CD14-positive monocyte (primary cell): ENCODE results near the gene PCDHGC4. TPM values are rescaled to one million over a fixed set of nuclear protein-coding genes. Genes with fewer than 3 reads are reported as not detected.

Experiments used
- DNase-seq, 3 donors: peaks; one replicate each; pipeline ENCODE4 v3.0.0-alpha.2; 2011 to 2022
- H2AFZ ChIP-seq: 2 replicates; pipeline ENCODE4 v1.6.0; 2012; ENCODE audit warnings: mild to moderate bottlenecking, low read depth, low read length, inconsistent platforms; ENCODE audit not compliant: insufficient read depth, poor library complexity, severe bottlenecking
- H3K27ac ChIP-seq, 2 donors: 1 replicate in 1 of 2; 2 replicates in 1 of 2; pipeline ENCODE4 v1.5.1; 2012 to 2013; ENCODE audit warnings: low read length in 2 of 2, control low read depth in 1 of 2, inconsistent platforms in 1 of 2, low read depth in 1 of 2, mild to moderate bottlenecking in 1 of 2
- H3K27me3 ChIP-seq, 2 donors: one replicate each; pipeline versions ENCODE4 v1.6.0 to v1.6.1; 2011 to 2013; ENCODE audit warnings: low read length in 2 of 2; ENCODE audit not compliant: control insufficient read depth in 2 of 2, insufficient read depth in 2 of 2
- H3K36me3 ChIP-seq, 2 donors: replicated peaks in 1 of 2; 1 replicate in 1 of 2; 2 replicates in 1 of 2; pipeline versions ENCODE4 v1.5.1 to v1.6.1; 2012 to 2013; ENCODE audit warnings: low read length in 2 of 2, control low read depth in 1 of 2, inconsistent platforms in 1 of 2, mild to moderate bottlenecking in 1 of 2; ENCODE audit not compliant: insufficient read depth in 2 of 2, control insufficient read depth in 1 of 2
- H3K4me1 ChIP-seq, 2 donors: 1 replicate in 1 of 2; 2 replicates in 1 of 2; pipeline versions ENCODE4 v1.5.1 to v1.6.1; 2012 to 2013; ENCODE audit warnings: low read length in 2 of 2, control low read depth in 1 of 2, inconsistent platforms in 1 of 2, mild to moderate bottlenecking in 1 of 2, moderate library complexity in 1 of 2; ENCODE audit not compliant: insufficient read depth in 2 of 2, control insufficient read depth in 1 of 2
- H3K4me2 ChIP-seq: replicated peaks from 2 replicates; pipeline ENCODE3; 2012; ENCODE audit warnings: low read length, moderate library complexity, mild to moderate bottlenecking; ENCODE audit not compliant: poor library complexity, severe bottlenecking; ENCODE audit errors: extremely low read depth
- H3K4me3 ChIP-seq, 3 experiments: fragments of 200-600 bp in 1 of 3; sonication (generic) in 1 of 3; replicated peaks in 1 of 3; 1 replicate in 2 of 3; 2 replicates in 1 of 3; pipeline ENCODE4 v1.5.1; 2011 to 2013; ENCODE audit warnings: low read length in 3 of 3, mild to moderate bottlenecking in 3 of 3, control low read depth in 2 of 3, low read depth in 2 of 3, inconsistent platforms in 1 of 3, moderate library complexity in 1 of 3
- H3K79me2 ChIP-seq: 2 replicates; pipeline ENCODE4 v1.6.0; 2012; ENCODE audit warnings: mild to moderate bottlenecking, control low read depth, inconsistent platforms, low read length, moderate library complexity; ENCODE audit not compliant: insufficient read depth
- H3K9ac ChIP-seq: 2 replicates; pipeline ENCODE4 v1.6.0; 2017; ENCODE audit warnings: low read length, mild to moderate bottlenecking; ENCODE audit not compliant: insufficient read depth, poor library complexity, severe bottlenecking
- H3K9me3 ChIP-seq, 2 donors: replicated peaks in 1 of 2; 1 replicate in 1 of 2; 2 replicates in 1 of 2; pipeline versions ENCODE4 v1.5.1 to v1.6.1; 2012 to 2013; ENCODE audit warnings: low read length in 2 of 2, control low read depth in 1 of 2; ENCODE audit not compliant: control insufficient read depth in 1 of 2, insufficient read depth in 1 of 2
- H4K20me1 ChIP-seq: 2 replicates; pipeline ENCODE4 v1.6.0; 2012; ENCODE audit warnings: mild to moderate bottlenecking, low read length, control low read depth, moderate library complexity; ENCODE audit not compliant: insufficient read depth
- H3K27ac Mint-ChIP-seq, 7 donors: one replicate each; pipeline ENCODE4 v1.8.0; 2020; ENCODE audit warnings: mild to moderate bottlenecking in 7 of 7, mixed read lengths in 7 of 7, moderate library complexity in 6 of 7, inconsistent platforms in 2 of 7
- H3K27me3 Mint-ChIP-seq, 3 donors: one replicate each; pipeline ENCODE4 v1.8.0; 2021 to 2022; ENCODE audit warnings: low read depth in 3 of 3, mild to moderate bottlenecking in 3 of 3, mixed read lengths in 3 of 3, moderate library complexity in 3 of 3, inconsistent platforms in 1 of 3
- H3K36me3 Mint-ChIP-seq, 2 donors: one replicate each; pipeline ENCODE4 v1.8.0; 2020; ENCODE audit warnings: mixed read lengths in 2 of 2, inconsistent platforms in 1 of 2, mild to moderate bottlenecking in 1 of 2
- H3K4me1 Mint-ChIP-seq: one replicate; pipeline ENCODE4 v1.8.0; 2020; ENCODE audit warnings: mild to moderate bottlenecking, mixed read lengths
- H3K4me3 Mint-ChIP-seq, 2 donors: one replicate each; pipeline ENCODE4 v1.8.0; 2020; ENCODE audit warnings: mild to moderate bottlenecking in 2 of 2, mixed read lengths in 2 of 2, moderate library complexity in 1 of 2
- H3K9me3 Mint-ChIP-seq, 7 donors: one replicate each; pipeline ENCODE4 v1.8.0; 2020 to 2022; ENCODE audit warnings: mixed read lengths in 7 of 7, mild to moderate bottlenecking in 6 of 7, moderate library complexity in 6 of 7, inconsistent platforms in 2 of 7
- WGBS: methylation state at CpG from one replicate; pipeline ENCODE4 v1.1.5; 2013; ENCODE audit warnings: missing lambda C conversion rate; ENCODE audit not compliant: insufficient coverage; 5-methylcytosine and 5-hydroxymethylcytosine counted together
- intact Hi-C, 2 donors: fragments of 100-400 bp; cut with micrococcal nuclease; formaldehyde crosslinking; loops; one replicate each; pipeline versions ENCODE4 v1.15.0 to v1.15.1; 2023
- polyA plus RNA-seq, 3 donors: library from polyadenylated mRNA; depleted of rRNA in 1 of 3; unstranded in 2 of 3; stranded (reverse) in 1 of 3; fragments of 300-500 nt in 2 of 3; fragments of >200 nt in 1 of 3; fragmentation: Illumina TruSeq in 2 of 3; gene quantifications; 1 replicate in 2 of 3; 2 replicates in 1 of 3; pipeline ENCODE4 v1.2.3, GENCODE V29; 2012 to 2021
- TF ChIP-seq, protein P1 (sequence below): fragments of 200-600 bp; IDR thresholded peaks from one replicate; pipeline ENCODE4 v1.8.0; 2022; ENCODE audit warnings: antibody characterized with exemption, mild to moderate bottlenecking

The PCDHGC4 gene
- polyA plus RNA-seq, 3 donors: not detected

DNA sequence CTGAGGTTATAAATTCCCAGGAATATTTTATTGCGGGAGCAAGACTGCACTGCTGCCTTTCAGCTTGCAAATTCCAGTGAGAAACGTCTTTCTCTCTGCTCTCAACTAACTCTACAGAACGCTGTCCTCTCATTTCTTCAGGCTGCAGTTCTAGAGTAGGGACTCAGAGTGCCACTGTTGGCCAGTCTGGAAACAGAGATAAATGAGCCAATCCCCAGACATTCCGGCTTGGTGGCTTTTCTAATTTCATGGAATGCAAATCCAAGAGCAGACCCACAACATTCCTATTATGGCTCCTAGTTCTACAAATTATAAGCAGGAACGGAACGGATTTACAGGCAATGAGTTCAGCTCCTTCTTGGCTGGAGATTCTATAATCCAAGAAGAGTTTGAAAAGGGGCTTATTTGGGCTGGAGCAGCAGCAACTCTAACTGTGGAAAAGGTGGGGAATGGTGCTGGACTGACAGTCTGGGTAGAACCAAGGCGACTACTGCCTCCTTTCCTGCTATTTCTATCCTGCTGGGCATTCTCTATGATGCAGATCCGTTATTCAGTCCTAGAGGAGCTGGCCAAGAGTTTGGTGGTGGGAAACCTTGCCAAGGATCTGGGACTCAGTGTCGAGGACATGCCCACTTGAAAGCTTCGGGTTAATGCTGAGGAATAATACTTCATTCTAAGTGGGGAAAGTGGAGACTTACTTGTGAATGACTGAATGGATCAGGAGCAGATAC is 45.3 kb upstream of the PCDHGC4 start:
- DNase-seq: no peak
- intact Hi-C loops: no loop called here
- H3K36me3 ChIP-seq: no peaks in the 10 kb centered on the region
- H3K9me3 ChIP-seq: peaks cover 10 to 18% of the 10 kb centered on the region in 2 donors
- H3K27ac Mint-ChIP-seq: no peak overlapping the region
- H3K4me3 Mint-ChIP-seq: no peak overlapping the region
- H3K9ac ChIP-seq: no peak overlapping the region
- H3K79me2 ChIP-seq: no peaks in the 10 kb centered on the region
- H3K27me3 ChIP-seq: peaks cover 11 to 34% of the 10 kb centered on the region in 2 donors
- H2AFZ ChIP-seq: no peak overlapping the region
- no peaks in the 10 kb centered on the region for H4K20me1 ChIP-seq
- H3K27ac ChIP-seq: no peak overlapping the region
- H3K4me3 ChIP-seq: no peak overlapping the region
- no peaks in the 10 kb centered on the region for H3K36me3 Mint-ChIP-seq
- H3K27me3 Mint-ChIP-seq: peaks cover 6 to 27% (median 13%) of the 10 kb centered on the region in 3 donors
- H3K4me1 ChIP-seq: no peaks in the 10 kb centered on the region
- WGBS: 85% methylated on average over 7 of the region's 10 CpGs
- no peaks in the 10 kb centered on the region for H3K4me1 Mint-ChIP-seq
- H3K4me2 ChIP-seq: no peak overlapping the region
- TF ChIP-seq, protein P1, sequence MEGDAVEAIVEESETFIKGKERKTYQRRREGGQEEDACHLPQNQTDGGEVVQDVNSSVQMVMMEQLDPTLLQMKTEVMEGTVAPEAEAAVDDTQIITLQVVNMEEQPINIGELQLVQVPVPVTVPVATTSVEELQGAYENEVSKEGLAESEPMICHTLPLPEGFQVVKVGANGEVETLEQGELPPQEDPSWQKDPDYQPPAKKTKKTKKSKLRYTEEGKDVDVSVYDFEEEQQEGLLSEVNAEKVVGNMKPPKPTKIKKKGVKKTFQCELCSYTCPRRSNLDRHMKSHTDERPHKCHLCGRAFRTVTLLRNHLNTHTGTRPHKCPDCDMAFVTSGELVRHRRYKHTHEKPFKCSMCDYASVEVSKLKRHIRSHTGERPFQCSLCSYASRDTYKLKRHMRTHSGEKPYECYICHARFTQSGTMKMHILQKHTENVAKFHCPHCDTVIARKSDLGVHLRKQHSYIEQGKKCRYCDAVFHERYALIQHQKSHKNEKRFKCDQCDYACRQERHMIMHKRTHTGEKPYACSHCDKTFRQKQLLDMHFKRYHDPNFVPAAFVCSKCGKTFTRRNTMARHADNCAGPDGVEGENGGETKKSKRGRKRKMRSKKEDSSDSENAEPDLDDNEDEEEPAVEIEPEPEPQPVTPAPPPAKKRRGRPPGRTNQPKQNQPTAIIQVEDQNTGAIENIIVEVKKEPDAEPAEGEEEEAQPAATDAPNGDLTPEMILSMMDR: no peak
- H3K9me3 Mint-ChIP-seq: peaks cover 2 to 41% (median 14%) of the 10 kb centered on the region in 7 donors

DNA sequence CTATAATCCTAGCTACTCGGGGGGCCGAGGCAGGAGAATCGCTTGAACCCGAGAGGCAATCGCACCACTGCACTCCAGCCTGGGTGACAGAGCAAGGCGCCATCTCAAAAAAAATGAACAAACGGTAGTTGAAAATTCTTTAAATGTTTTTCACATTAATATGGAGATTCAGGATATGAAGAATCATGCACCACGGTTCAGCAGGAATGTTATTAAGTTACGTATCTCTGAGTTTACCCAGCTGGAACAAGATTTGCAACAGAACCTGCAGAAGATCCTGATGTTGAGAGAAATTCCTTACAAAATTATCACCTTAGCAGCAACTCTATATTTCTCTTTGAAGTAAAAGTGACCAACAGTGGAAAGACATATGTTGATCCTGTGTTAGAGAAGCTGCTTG is 44.5 kb upstream of the PCDHGC4 start:
- Histone ChIP-seq H3K9ac (no peak overlapping the region), H2AFZ (no peak overlapping the region), H3K4me2 (no peak overlapping the region), H3K27ac (no peak overlapping the region), H3K4me1 (no peaks in the 10 kb centered on the region), H3K9me3 (peaks cover 10 to 18% of the 10 kb centered on the region in 2 donors), H4K20me1 (no peaks in the 10 kb centered on the region), H3K27me3 (peaks cover 10 to 28% of the 10 kb centered on the region in 2 donors), H3K4me3 (no peak overlapping the region), H3K36me3 (no peaks in the 10 kb centered on the region), H3K79me2 (no peaks in the 10 kb centered on the region)
- TF ChIP-seq, protein P1: no peak
- WGBS: 100% methylated on average over 2 of the region's 9 CpGs
- H3K9me3 Mint-ChIP-seq: peaks cover 2 to 41% (median 14%) of the 10 kb centered on the region in 7 donors
- H3K27me3 Mint-ChIP-seq: peaks cover 6 to 27% (median 12%) of the 10 kb centered on the region in 3 donors
- H3K4me3 Mint-ChIP-seq: no peak overlapping the region
- intact Hi-C loops: no loop called here
- H3K27ac Mint-ChIP-seq: peak overlapping the region in 2 of 7 donors; percentile 37 to 59
- DNase-seq: no peak
- H3K4me1 Mint-ChIP-seq: no peaks in the 10 kb centered on the region
- no peaks in the 10 kb centered on the region for H3K36me3 Mint-ChIP-seq
